NCI-H2227 treated with DMSO at 0.1 percent for 48 hours (cell line): ENCODE data around the gene MAGEB1.

ENCODE experiments used
- DNase-seq: peaks from one replicate; lab custom pipeline; 2025; lab: John Stamatoyannopoulos, UW

Gene MAGEB1

DNA sequence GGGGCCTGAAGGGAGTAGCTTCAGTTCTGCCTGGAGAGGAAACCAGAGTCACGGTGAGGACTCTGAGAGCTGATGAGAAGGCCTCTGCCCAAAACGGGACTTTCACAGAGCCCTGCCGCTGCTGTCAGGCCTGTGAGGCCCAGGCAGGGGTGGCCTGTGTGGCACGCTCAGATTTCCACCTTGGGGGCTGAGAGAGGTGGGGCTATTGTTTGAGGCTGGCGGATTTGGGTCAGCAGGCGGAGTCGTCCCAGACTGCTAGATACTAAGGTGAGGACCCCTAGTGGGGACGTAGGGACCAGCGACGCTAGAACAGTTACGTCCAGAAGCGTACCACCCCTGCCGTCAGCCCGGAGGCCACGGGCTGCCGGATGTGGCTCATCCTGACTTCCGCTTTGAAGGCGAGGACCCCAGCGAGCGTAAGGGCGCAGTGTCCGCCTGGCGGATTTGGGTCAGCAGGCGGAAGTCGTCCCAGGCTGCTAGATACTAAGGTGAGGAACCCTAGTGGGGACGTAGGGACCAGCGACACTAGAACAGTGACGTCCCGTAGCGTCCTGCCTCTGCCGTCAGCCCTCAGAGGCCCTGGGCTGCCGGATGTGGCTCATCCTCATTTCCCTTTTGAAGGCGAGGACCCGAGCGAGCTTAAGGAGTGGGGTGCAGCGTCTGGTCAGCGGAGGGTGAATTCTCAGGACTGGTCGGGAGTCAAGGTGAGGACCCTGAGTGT, at the start of gene MAGEB1:
Gene MAGEB1 (plus strand): TSS at position 378 of the 721 bp plus-strand sequence. CDS start 3,348 bp downstream, outside the sequence.
- peak; percentile 0 for DNase-seq

- no peak for DNase-seq
These were observed 34.8 kb upstream of the MAGEB1 start for GRCh38 chrX:30212172-30212571.

DNA sequence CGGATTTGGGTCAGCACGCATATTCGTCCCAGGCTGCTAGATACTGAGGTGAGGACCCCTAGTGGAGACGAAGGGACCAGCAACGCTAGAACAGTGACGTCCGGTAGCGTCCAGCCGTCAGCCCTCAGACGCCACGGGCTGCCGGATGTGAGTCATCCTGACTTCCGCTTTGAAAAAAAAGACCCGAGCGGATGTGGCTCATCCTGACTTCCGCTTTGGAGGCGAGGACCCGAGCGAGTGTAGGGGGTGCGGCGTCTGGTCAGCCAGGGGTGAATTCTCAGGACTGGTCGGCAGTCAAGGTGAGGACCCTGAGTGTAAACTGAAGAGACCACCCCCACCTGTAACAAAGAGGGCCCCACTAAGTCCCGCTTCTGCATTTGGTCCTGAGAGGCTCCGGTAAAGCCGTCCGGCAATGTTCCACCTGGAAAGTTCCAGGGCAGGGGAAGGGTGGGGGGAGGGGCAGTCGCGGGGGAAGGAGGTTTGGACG, 31.5 kb upstream of the MAGEB1 start, which contains the start of gene MAGEB2:
Gene MAGEB2 (plus strand): TSS at position 207 of the 487 bp plus-strand sequence. CDS start 3,018 bp downstream, outside the sequence.
- DNase-seq, result no peak

DNA sequence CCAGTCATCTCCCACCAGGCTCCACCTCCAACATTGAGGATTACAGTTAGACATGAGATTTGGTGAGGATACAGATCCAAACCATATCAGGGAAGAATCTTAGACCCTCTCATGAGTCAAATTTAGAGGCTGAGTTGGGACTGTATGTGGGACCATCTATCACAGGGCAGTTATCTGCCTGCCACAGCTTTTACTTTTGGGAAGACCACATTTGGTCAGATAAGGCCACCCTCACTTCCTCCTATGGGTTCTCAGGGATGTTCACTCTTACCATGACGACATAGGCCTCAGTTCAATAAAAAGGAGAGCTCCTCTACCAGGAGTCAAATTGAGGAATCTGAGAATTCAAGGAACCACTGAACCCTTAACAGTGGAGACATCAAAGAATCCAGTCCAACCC, 29.5 kb upstream of the MAGEB1 start:
- DNase-seq, result no peak

DNA sequence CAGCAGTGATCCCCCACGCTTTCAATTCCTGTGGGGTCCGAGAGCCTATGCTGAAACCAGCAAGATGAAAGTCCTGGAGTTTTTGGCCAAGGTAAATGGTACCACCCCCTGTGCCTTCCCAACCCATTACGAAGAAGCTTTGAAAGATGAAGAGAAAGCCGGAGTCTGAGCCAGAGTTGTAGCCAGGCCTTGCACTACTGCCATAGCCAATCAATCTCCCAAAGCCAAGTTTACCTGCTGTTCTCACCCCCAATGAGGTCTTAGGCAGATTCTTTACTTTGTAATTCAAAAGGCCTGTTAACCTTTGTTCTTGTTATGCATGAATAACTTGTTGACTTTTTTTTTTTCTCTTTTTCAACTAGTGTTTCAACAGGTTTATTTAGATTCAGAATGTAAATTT, 27.6 kb upstream of the MAGEB1 start:
- no peak for DNase-seq

- DNase-seq, result no peak
These were observed 26.3 kb upstream of the MAGEB1 start for GRCh38 chrX:30220661-30221060.

DNA sequence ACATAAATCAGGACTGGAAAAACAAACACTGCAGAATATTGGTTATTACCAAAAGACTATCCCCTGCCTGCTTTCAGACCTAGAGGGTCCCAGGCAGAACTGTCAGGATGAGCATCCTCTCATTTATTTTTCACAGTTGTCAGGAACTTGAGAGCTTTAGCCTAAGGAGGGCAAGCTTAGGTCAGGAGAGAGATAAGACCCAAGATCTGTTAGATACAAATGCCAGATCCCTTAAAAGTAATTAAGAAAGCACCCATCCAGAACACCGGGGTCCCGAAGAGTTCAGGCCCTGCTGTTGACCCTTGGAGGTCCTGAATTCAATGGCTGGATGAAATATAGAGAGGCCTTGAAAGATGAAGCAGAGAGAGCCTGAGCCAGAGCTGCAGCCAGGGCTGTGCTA, 22.4 kb upstream of the MAGEB1 start:
- DNase-seq, result no peak

DNA sequence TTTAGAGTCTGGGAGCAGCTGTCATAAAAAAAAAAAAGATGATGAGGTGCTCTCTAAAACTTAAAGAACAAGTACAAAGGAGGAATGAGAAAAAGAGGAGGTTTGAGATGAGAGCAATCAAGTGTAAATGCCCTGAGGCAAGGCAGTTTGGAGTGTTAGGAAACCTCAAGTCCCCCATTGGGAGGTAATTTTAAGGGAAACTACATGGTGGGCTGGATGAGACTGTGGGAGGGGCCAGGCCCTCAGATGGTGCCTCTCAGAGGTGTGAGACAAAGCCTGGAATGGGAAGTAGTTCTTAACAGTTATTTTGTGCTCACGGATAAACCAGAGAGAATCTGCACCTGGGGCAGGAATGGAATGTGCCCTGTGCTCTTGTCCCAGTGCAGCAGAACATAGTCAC, 18.4 kb upstream of the MAGEB1 start:
- no peak for DNase-seq

GRCh38 chrX:30230395-30230794, 16.6 kb upstream of the MAGEB1 start, which contains the start of gene MAGEB3:
Gene MAGEB3, plus strand, starts transcription at chrX:30230657. Its CDS starts 5,268 bp downstream, at chrX:30235925.
- no peak for DNase-seq

GRCh38 chrX:30241724-30242415, 5.1 kb upstream of the MAGEB1 start, which contains the start of gene MAGEB4:
Gene MAGEB4, plus strand, starts transcription at chrX:30242000. Its CDS starts 136 bp downstream, at chrX:30242136.
- DNase-seq, result no peak

- DNase-seq, result no peak
These were observed 1.9 kb downstream of the MAGEB1 start for GRCh38 chrX:30248854-30249253.

DNA sequence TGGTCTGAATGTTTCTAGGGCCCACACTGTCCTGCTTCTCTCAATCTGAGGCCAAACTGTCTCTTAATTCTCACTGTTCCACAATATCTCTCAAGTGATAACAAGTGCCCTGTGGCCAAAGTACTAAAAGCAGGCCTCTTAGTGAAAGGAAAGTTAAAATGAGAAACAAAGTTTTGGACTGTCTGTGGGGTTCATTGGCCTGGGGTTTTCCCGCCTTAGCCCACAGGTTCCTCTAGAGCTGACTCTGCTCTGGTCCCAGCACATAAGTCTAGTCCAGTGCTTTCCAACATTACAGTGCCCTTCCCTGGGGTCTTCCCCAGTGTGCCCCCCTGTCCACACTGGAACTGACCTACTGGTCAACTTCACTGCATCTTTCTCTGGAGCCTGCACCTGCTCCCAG, 6.3 kb downstream of the MAGEB1 start:
- DNase-seq, result no peak

GRCh38 chrX:30259927-30260326, 13.0 kb downstream of the MAGEB1 start:
- DNase-seq, result no peak

- no peak for DNase-seq
These were observed 14.1 kb downstream of the MAGEB1 start for GRCh38 chrX:30261012-30261411.

DNA sequence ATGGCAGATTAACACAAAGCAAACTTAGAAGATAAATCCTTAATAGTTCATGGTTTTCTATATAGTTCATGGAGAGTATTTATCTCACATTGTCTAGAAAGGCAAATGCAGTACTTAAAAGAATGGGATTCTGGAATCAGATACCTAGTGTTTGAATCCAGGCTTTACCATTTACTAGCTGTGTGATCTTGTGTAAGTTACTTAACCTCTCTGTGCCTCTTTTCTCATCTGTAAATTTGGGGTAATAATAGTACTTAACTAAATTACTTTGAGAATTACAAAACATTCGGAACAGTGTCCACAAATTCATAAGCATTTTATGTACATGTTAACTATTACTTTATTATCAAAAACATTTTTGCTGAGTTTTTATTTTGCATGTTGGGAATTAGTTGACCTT, 15.8 kb downstream of the MAGEB1 start:
- no peak for DNase-seq

GRCh38 chrX:30270639-30271038, 23.7 kb downstream of the MAGEB1 start:
- no peak for DNase-seq

GRCh38 chrX:30275498-30275897, 28.6 kb downstream of the MAGEB1 start:
- DNase-seq, result no peak

DNA sequence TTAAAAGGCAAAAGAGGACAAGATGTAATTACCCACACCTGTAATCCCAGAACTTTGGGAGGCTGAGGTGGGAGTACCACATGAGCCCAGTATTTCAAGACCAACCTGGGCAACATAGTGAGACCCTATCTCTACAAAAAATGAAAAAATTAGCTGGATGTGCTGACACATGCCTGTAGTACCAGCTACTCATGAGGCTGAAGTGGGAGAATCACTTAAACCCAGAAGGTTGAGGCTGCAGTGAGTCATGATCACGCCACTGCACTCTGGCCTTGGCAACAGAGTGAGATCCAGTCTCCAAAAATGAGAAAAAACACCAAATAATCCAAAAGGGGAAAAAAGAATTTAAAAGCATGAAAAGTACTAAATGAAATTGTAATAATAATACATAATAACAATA, 31.4 kb downstream of the MAGEB1 start:
- no peak for DNase-seq

DNA sequence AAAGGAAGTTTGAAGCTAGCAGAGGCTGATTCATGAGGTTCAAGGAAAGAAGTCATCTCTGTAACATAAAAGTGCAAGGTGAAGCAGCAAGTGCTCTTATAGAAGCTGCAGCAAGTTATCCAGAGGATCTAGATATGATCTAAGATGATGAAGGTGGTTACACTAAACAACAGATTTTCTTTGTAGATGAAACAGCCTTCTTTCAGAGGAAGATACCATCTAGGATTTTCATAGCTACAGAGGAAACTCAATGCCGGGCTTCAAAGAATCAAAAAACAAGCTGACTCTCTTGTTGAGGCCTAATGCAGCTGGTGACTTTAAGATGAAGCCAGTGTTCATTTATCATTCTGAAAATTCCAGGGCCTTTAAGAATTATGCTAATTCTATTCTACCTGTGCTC, 33.5 kb downstream of the MAGEB1 start:
- no peak for DNase-seq

DNA sequence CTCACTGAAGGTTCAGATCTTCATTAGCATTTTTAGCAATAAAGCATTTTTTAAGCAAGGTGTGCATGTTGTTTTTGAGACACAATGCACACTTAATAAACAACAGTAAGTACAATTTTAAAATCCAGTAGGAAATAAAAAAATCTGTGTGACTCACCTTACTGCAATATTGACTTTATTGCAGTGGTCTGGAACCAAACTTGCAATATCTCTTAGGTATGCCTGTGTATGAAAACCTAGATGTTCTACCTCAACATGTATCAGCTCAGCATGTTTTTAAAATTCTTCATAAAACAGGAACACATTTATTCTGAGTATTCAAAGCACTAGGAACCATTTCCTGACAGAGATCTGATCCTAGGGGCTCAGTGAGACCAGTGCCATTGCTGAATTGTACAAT, 35.6 kb downstream of the MAGEB1 start:
- no peak for DNase-seq

GRCh38 chrX:30283456-30284200, 36.7 kb downstream of the MAGEB1 start:
- DNase-seq, result no peak
